Measurements from ENCODE around the gene FOXL1.

GRCh38 chr16:86616906-86617305 lies 38.6 kb downstream of the FOXL1 start:
- no peak for TF ChIP-seq CTCF (IDR thresholded peaks at IDR 0.05; ENCODE audit: insufficient read depth, low read length)
- TF ChIP-seq GABPA (IDR thresholded peaks at IDR 0.05; ENCODE audit: low read depth): no peak
- no peak for TF ChIP-seq POLR2AphosphoS5 (IDR thresholded peaks at IDR 0.05; ENCODE audit: low read depth)
- TF ChIP-seq REST (IDR thresholded peaks at IDR 0.05; ENCODE audit: insufficient replicate concordance, low read depth): no peak
